ENCODE results near the gene INO80C.
"Not testable (repeated sequence)": the region's sequence is repeated elsewhere in the genome, so short reads cannot be mapped to it uniquely, and the experiment has no call there.

Gene INO80C

GRCh38 chr18:35490894-35491699 lies 6.7 kb downstream of the INO80C start:
- Histone ChIP-seq H3K79me2 (ENCODE audit: insufficient read depth, low read length) (no peaks in the 10 kb centered on the region), H3K9me3 (ENCODE audit: low read length) (no peaks in the 10 kb centered on the region), H3K4me1 (ENCODE audit: insufficient read depth, low read length, severe bottlenecking) (peaks cover 14% of the 10 kb centered on the region), H3F3A (ENCODE audit: insufficient read depth, low read length) (no peaks in the 10 kb centered on the region), H3K27me3 (ENCODE audit: insufficient read depth, low read length) (no peaks in the 10 kb centered on the region), H3K27ac (ENCODE audit: low read depth, low read length, poor library complexity, severe bottlenecking) (no peak overlapping the region), H3K36me3 (ENCODE audit: insufficient read depth, low read length) (no peaks in the 10 kb centered on the region; the same call in 1 of the 2 replicates), H3K4me2 (ENCODE audit: low read length) (no peak overlapping the region), H4K20me1 (ENCODE audit: insufficient read depth, low read length) (no peaks in the 10 kb centered on the region), H3K9me2 (ENCODE audit: low read depth, low read length) (no peaks in the 10 kb centered on the region), H3K9ac (ENCODE audit: low read length) (no peak overlapping the region), H2AFZ (ENCODE audit: low read length) (no peak overlapping the region), H3K4me3 (ENCODE audit: low read depth, low read length, poor library complexity, severe bottlenecking) (no peak overlapping the region)
- TF ChIP-seq EZH2 (IDR thresholded peaks at IDR 0.05; ENCODE audit: borderline replicate concordance, low read length) (no peak), CTCF (IDR thresholded peaks at IDR 0.05; ENCODE audit: low read length) (no peak)

- no peaks in the 10 kb centered on the region for H3K9me2 ChIP-seq (ENCODE audit: low read depth, low read length)
- no peak overlapping the region for H3K27ac ChIP-seq (ENCODE audit: low read depth, low read length, poor library complexity, severe bottlenecking)
- H3K4me1 ChIP-seq (ENCODE audit: insufficient read depth, low read length, severe bottlenecking), result peaks cover 10% of the 10 kb centered on the region
- no peaks in the 10 kb centered on the region for H3K79me2 ChIP-seq (ENCODE audit: insufficient read depth, low read length)
- H3K4me2 ChIP-seq (ENCODE audit: low read length), result no peak overlapping the region
- H3K4me3 ChIP-seq (ENCODE audit: low read depth, low read length, poor library complexity, severe bottlenecking), result no peak overlapping the region
- H3K27me3 ChIP-seq (ENCODE audit: insufficient read depth, low read length), result no peaks in the 10 kb centered on the region
- no peak overlapping the region for H2AFZ ChIP-seq (ENCODE audit: low read length)
- H3K36me3 ChIP-seq (ENCODE audit: insufficient read depth, low read length), result no peaks in the 10 kb centered on the region
- no peak overlapping the region for H3K9ac ChIP-seq (ENCODE audit: low read length)
- H4K20me1 ChIP-seq (ENCODE audit: insufficient read depth, low read length), result no peaks in the 10 kb centered on the region
- no peaks in the 10 kb centered on the region for H3K9me3 ChIP-seq (ENCODE audit: low read length)
- TF ChIP-seq EZH2 (IDR thresholded peaks at IDR 0.05; ENCODE audit: borderline replicate concordance, low read length) (no peak), CTCF (IDR thresholded peaks at IDR 0.05; ENCODE audit: low read length) (no peak)
- H3F3A ChIP-seq (ENCODE audit: insufficient read depth, low read length), result no peaks in the 10 kb centered on the region
Observed at GRCh38 chr18:35489913-35490490, 7.8 kb downstream of the INO80C start.

- not testable (repeated sequence) for H3K36me3 ChIP-seq (ENCODE audit: insufficient read depth, low read length); H3K4me3 ChIP-seq (ENCODE audit: low read depth, low read length, poor library complexity, severe bottlenecking); H2AFZ ChIP-seq (ENCODE audit: low read length); H4K20me1 ChIP-seq (ENCODE audit: insufficient read depth, low read length); H3K27me3 ChIP-seq (ENCODE audit: insufficient read depth, low read length); H3K4me1 ChIP-seq (ENCODE audit: insufficient read depth, low read length, severe bottlenecking); H3K9ac ChIP-seq (ENCODE audit: low read length); H3K9me2 ChIP-seq (ENCODE audit: low read depth, low read length); H3K27ac ChIP-seq (ENCODE audit: low read depth, low read length, poor library complexity, severe bottlenecking); H3K9me3 ChIP-seq (ENCODE audit: low read length); H3K79me2 ChIP-seq (ENCODE audit: insufficient read depth, low read length); H3K4me2 ChIP-seq (ENCODE audit: low read length); H3F3A ChIP-seq (ENCODE audit: insufficient read depth, low read length)
Observed at GRCh38 chr18:35489281-35489680, 8.5 kb downstream of the INO80C start.

GRCh38 chr18:35488396-35488795 lies 9.4 kb downstream of the INO80C start:
- H3F3A ChIP-seq (ENCODE audit: insufficient read depth, low read length); H3K27me3 ChIP-seq (ENCODE audit: insufficient read depth, low read length); H4K20me1 ChIP-seq (ENCODE audit: insufficient read depth, low read length); H3K9me2 ChIP-seq (ENCODE audit: low read depth, low read length); H3K9ac ChIP-seq (ENCODE audit: low read length); H3K9me3 ChIP-seq (ENCODE audit: low read length); H3K4me1 ChIP-seq (ENCODE audit: insufficient read depth, low read length, severe bottlenecking); H3K4me2 ChIP-seq (ENCODE audit: low read length); H3K79me2 ChIP-seq (ENCODE audit: insufficient read depth, low read length); H3K4me3 ChIP-seq (ENCODE audit: low read depth, low read length, poor library complexity, severe bottlenecking); H2AFZ ChIP-seq (ENCODE audit: low read length); H3K36me3 ChIP-seq (ENCODE audit: insufficient read depth, low read length); H3K27ac ChIP-seq (ENCODE audit: low read depth, low read length, poor library complexity, severe bottlenecking): not testable (repeated sequence)

- not testable (repeated sequence) for H3K27me3 ChIP-seq (ENCODE audit: insufficient read depth, low read length); H3K9me2 ChIP-seq (ENCODE audit: low read depth, low read length); H3K79me2 ChIP-seq (ENCODE audit: insufficient read depth, low read length); H3K4me1 ChIP-seq (ENCODE audit: insufficient read depth, low read length, severe bottlenecking); H2AFZ ChIP-seq (ENCODE audit: low read length); H3F3A ChIP-seq (ENCODE audit: insufficient read depth, low read length); H4K20me1 ChIP-seq (ENCODE audit: insufficient read depth, low read length); H3K9ac ChIP-seq (ENCODE audit: low read length); H3K27ac ChIP-seq (ENCODE audit: low read depth, low read length, poor library complexity, severe bottlenecking); H3K4me2 ChIP-seq (ENCODE audit: low read length); H3K36me3 ChIP-seq (ENCODE audit: insufficient read depth, low read length); H3K4me3 ChIP-seq (ENCODE audit: low read depth, low read length, poor library complexity, severe bottlenecking); H3K9me3 ChIP-seq (ENCODE audit: low read length)
Observed at GRCh38 chr18:35487525-35487924, 10.2 kb downstream of the INO80C start.
